CD4-positive, alpha-beta T cell treated with Interleukin-1 beta for 1 hour (primary cell): ENCODE results near the gene PM20D2.
"Not testable (repeated sequence)": the region's sequence is repeated elsewhere in the genome, so short reads cannot be mapped to it uniquely, and the experiment has no call there.

Experiments
- DNase-seq, 2 donors: peaks; one replicate each; pipeline ENCODE4 v3.0.0-alpha.2; 2020 to 2022

PM20D2 gene, protein sequence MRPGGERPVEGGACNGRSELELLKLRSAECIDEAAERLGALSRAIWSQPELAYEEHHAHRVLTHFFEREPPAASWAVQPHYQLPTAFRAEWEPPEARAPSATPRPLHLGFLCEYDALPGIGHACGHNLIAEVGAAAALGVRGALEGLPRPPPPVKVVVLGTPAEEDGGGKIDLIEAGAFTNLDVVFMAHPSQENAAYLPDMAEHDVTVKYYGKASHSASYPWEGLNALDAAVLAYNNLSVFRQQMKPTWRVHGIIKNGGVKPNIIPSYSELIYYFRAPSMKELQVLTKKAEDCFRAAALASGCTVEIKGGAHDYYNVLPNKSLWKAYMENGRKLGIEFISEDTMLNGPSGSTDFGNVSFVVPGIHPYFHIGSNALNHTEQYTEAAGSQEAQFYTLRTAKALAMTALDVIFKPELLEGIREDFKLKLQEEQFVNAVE

DNA sequence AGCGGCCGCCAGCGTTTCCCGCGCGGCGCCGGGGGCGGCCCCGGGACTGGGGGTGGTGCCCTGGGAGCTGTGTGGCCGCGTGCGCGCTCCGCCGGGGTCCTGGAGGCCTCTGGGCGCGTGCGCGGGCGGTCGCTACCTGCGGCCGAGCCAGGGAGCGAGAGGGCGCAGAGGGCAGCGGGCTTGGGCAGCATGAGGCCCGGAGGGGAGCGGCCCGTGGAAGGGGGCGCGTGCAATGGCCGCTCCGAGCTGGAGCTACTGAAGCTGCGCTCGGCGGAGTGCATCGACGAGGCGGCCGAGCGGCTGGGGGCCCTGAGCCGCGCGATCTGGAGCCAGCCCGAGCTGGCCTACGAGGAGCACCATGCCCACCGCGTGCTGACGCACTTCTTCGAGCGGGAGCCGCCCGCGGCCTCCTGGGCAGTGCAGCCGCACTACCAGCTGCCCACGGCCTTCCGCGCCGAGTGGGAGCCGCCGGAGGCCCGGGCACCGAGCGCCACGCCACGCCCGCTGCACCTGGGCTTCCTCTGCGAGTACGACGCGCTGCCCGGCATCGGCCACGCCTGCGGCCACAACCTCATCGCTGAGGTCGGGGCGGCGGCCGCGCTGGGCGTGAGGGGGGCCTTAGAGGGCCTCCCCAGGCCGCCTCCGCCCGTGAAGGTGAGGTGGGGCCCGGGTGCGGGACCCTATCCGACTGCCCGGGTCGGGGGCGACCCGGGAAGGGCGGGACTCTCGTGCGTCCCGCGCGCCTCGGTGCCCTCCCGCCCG is at the start of gene PM20D2:
Gene PM20D2, plus strand, starts transcription at position 100 of the 762 bp plus-strand sequence. Its CDS starts 90 bp downstream, at position 190.
- DNase-seq = peak; percentile 59 to 62

DNA sequence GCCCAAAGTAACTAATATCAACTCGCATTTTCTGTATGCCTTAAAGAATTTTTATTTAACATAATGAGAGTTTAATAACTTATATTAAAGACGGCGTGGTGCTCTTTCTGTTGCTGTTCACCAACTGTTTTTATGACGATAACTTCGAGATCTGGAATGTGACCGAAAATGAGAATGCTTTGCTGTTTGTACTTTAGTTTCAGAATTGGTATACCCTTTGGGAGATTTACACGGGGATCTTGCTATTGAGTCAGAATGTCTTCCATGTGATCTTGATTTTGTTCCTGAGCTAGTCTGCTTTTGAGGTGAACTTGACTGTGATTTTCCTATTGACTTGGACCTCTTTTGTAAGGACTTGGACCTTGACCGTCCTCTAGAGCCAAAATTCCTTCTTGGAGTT is 47.4 kb upstream of the PM20D2 start:
- no peak for DNase-seq

DNA sequence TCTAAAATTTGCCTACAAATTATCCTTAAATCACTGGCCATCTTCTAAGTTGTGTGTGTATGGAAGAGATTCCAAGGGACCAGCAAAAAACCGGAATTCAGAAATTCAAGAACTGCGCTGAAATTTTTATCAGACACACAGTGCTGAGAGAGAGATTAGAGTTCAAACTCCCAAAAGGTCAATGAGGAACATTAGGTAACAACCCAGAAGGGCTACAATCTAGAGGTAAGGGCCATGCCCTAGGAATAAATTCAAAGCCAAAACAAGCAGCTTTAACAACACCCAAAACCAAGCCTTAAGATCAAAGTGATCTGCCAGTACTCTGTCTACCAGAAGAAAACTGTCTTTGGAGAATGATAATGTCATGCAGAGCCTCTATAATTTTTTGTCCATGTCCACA is 45.7 kb upstream of the PM20D2 start:
- no peak for DNase-seq

DNA sequence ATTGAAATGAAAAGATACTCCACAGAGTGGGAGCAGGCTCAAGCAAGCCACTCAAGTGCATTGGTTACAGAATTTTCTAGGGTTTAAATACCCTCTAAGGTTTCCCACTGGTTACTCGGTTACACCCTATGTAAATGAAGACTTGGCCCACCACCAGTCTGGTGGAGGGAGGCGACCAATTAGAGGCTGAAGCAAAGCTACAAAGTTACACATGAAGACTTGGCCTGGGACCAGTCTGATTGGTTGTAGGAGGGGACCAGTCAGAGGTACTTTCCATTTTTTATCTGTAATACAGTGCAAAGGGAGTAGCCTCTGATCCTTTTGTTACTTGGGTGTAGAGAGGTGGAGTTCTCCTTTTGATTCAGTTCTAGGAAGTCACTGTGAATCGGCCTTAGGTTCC is 35.6 kb upstream of the PM20D2 start:
- DNase-seq = no peak

DNA sequence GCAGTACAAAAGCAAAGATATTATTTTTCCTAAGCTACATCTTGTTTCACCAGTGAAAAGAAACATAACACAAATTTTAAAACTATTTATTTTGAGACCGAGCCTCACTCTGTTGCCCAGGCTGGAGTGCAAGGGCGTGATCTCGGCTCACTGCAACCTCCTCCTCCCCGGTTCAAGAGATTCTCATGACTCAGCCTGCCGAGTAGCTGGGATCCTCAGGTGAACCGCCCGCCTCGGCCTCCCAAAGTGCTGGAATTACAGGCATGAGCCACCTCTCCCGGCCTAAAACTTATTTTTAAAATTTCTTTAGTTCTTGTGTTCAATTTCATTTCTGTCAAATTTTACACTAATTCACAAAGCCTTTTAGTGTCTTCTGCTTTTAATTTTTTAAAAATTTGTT is 33.9 kb upstream of the PM20D2 start:
- no peak for DNase-seq

DNA sequence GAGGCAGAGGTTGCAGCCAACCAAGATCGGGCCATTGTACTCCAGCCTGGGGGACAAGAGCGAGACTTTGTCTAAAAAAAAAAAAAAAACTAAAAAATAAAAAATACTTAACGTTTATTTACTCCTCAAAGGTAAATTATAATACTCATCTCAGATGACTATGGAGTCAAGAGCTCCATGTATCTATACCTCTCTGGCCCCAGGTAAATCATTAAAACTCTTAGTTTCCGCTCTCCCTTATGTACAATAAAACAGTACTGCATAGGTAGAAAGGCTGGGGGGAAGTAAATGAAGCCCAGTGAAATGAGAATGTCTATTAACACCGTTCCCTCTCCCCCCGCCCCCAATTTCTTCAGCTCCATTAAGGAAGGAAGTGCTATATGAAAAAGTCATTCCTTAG is 29.2 kb upstream of the PM20D2 start:
- no peak for DNase-seq

DNA sequence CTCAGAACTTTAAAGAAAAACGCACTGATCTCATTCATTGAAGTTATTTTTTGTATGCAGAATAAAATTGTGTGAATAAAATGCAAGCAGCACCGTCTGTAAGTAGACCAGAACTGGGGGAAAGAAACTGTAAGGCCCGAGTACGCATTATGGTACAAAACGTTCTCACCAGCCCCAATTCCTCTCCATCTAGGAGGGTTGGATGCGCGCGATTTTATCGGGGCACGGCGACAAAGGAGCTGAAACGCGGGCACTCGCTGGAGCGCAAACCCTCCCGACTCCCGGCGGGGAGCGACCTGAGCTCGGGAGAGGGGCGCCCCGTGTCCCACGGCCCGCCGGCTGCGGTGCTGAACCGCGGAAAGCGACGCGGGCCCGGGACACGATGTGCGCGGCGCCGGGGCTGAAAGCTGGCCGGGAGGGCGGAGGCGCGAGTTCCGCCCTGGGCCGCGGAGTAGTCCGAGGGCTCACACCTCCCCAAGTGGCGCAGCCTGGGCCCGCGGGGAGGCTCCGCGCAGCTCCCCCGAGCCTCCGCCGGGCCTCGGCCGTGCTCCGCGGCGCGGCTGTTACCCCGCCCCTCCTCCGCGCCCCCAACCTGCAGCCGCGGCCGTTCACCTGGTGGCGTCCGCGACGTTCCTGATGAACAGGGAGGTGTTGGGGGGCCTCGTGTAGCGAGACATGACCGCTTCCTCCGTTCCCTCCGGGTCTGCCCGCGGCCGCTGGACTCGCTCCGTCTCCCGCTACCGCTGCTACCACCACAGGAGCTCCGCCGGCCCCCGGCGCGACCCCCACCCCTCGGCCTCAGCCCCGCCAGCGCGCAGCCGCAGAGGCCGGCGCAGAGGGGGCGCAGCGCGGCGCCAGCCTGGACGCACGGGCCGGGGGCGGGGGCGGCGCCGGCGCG is 28.4 kb upstream of the PM20D2 start, which contains the start of gene SRSF12:
Gene SRSF12, minus strand, starts transcription at position 861 of the 898 bp plus-strand sequence. Its CDS starts 184 bp downstream, at position 677.
- peak; percentile 31 to 39 for DNase-seq

DNA sequence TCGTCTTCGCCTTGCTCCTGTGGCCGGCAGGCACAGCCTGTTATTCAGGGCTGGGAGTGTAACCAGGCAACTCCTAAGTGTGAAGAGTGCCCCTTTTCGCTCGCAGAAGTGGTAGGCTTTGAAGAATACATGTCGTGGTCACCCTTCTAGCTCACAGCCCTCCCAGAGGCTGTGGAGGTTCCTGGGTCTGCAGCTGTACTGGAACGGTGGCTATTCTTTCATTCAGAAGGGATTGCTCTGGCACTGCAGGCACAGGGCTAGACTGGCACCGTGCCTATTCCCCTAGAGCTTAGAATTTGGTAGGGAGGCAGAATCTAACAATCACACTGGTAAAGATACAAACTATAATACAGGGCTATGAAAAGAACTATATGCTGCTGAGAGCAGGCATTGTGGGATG is 26.9 kb upstream of the PM20D2 start:
- DNase-seq = no peak

DNA sequence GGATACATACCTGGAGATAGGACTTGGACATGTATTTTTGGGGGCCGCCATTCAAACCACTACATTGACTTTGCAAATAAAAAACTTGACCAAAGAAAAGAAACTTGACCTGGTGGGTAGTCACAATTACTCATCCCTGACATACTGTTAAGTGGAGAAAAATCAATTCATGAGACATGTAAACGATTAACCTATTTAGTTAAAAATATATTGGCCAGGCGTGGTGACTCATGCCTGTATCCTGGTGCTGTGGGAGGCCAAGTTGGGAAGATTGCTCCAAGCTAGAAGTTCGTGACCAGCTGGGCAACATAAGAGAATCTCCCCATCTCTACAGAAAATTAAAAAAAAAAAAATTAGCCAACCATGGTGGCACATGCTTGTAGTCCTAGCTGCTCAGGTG is 25.5 kb upstream of the PM20D2 start:
- DNase-seq = no peak

DNA sequence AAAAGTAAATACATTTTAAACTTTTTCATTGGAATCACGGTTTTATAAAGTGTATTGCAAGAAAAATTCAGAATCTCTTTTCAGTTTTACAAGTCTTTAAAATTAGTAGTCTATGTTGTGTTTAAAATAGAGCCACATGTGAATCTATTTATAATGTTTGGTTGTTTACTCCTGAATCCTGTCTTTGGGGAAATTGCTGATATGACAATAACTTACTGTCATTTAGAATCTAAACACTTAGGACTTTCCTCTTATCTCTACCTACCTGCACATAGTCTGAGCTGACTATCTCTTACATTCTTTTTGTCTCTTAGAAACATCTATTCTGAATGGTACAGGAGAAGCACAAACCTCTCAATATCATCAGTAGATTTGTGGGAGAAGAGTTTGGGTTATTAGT is 23.9 kb upstream of the PM20D2 start:
- DNase-seq = no peak

DNA sequence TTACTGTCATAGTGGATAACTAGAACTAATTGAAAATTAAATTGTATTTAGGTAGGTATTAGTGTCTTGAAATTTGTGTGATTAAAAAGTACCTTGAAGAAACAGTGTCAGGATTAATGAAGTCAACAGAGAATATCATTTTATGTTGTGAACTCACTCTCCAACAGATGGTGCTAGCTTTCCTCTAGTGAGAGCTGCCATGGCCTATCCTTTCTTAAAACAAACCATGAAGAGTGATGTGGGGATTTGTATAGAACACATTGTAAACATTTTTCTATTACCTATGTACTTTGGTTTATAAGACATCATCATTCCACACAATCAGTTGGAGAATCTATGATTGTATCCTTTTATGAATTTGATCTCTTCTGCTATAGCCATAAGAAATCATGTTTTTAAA is 23.2 kb upstream of the PM20D2 start:
- DNase-seq = peak in 1 of 2 donors; percentile 36

DNA sequence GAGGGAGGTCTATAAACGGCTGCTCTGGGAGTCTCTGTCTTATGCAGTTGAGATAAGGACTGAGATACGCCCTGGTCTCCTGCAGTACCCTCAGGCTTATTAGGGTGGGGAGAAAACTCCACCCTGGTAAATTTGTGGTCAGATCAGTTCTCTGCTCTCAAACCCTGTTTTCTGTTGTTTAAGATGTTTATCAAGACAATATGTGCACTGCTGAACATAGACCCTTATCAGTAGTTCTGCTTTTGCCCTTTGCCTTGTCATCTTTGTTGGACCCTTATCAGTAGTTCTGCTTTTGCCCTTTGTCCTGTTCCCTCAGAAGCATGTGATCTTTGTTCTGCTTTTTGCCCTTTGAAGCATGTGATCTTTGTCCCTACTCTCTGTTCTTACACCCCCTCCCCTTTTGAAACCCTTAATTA is 17.6 kb upstream of the PM20D2 start:
- DNase-seq = not testable (repeated sequence)

DNA sequence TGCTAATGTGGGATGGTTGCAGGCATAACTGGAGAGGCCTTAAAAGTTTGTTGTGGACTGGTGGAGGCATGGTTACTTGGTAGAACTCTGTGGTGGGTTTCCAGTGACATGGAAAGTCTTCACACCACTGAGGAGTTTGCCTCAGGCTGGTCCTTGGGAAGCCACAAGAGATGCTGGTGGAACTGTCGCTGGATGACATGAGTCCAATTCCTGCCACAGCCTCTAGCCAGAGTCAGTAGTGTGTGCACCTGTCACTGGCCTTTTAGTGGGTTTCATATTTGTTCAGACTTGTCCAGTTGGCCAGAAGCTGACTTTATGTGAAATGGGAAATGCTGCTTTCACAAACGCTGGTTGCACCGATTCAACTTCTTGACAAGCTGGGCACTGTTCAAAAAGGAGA is 14.3 kb upstream of the PM20D2 start:
- no peak for DNase-seq

DNA sequence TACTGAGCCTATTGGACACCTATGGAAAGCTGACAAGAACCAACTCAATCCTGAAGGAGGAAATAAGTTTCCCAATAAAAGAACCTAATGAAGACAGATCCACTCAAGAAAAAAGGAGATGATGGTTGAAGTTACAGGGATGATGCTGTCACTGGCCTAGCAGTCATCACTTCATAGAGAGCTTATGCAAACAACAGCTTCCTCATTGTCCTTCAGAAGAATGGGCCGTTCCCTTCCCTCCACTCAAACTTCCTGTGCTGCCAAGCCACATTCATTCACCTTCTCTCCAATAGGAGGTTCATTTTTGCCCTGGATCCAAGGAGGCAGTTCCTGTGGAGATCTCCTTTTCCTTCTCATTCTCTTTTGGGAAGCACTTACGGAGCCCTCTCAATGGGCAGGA is 13.8 kb upstream of the PM20D2 start:
- no peak for DNase-seq

DNA sequence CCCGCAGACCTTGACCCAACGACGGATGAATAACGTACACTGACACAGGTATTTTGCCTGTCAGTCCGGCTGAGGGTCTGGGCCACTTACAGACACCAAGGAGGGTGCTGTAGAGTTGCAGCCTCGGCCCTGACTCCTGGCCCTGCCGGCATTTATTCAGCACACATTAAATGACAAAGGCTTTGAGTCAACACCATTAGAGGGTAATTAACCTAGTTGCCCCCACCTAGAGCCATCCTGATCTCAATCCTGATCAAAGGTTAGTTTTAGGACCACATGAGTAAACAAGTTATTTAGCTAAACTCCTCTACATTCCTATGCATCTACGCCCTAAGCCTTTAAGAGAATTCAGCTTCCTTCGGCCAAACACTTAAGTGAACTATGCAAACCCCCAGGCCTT is 11.9 kb upstream of the PM20D2 start:
- no peak for DNase-seq

DNA sequence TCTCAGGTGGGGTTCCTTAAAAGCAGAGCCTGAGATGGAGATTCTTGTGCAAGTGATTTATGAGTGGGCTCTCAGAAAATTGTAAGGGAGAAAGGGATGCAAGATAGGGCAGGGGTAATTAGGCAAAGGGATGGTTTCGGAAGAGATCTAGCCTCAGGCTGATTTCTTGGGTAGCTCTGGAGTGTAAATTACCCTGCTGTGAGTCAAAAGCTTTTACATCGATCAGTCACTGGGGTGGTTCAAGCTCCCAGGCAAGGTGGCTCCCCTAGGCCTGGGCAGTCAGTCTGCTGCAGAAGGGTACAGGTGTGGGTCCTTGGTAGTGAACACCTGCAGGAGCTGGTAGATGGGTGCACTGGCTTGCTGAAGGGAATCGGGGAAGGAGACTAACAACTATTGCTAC is 11.1 kb upstream of the PM20D2 start:
- no peak for DNase-seq

DNA sequence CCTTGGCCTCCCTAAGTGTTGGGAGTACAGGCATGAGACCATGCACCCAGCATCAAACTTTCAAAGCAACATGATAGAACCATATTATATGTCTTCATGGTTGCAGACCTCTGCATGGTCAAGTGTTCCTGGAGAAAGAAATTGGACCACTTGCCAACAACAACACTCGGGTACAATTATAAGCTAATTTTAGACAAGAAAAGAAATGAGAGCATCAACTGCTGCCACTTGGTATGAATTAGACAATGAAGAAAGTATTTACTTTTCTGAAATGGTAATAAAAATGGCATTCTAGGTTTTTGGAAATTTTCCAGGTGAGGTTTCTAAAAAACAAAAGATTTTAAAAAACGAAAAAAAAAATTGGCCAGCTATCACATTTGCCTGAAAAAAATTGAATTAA is 7.7 kb upstream of the PM20D2 start:
- DNase-seq = no peak

DNA sequence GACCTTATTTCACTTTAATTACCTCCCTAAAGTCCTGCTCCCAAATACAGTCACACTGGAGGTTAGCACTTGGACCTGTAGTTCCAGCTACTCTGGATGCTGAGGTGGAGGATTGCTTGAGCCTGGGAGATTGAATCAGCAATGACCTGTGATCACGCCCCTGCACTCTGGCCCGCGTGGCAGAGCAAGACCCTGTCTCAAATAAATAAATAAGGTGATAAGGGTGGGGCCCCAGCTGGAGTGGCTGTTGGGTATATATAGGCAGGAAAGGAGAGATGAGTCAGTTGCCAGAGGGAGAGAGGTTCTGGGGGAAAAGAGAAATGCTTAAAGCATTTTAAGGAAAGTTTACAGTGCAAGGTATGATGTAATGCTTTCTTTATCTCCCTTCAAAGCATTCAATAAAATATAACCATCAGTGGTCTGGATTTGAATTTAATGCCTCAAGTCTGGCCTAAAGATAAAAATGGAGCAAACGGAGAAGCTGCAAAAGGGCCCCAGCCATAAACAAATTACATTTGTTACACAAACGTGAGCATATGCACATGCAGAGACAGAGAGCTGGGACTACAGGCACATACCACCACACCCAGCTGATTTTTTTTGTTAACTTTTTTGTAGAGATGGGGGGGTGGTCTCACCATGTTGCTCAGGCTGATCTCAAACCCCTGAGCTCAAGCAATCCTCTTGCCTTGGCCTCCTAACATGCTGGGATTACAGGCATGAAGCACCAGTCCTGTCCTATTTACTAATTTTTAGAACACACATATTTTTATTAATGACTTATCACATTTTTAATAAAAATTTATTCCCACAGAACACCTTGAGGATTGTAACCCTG is 6.1 kb upstream of the PM20D2 start:
- DNase-seq = no peak

DNA sequence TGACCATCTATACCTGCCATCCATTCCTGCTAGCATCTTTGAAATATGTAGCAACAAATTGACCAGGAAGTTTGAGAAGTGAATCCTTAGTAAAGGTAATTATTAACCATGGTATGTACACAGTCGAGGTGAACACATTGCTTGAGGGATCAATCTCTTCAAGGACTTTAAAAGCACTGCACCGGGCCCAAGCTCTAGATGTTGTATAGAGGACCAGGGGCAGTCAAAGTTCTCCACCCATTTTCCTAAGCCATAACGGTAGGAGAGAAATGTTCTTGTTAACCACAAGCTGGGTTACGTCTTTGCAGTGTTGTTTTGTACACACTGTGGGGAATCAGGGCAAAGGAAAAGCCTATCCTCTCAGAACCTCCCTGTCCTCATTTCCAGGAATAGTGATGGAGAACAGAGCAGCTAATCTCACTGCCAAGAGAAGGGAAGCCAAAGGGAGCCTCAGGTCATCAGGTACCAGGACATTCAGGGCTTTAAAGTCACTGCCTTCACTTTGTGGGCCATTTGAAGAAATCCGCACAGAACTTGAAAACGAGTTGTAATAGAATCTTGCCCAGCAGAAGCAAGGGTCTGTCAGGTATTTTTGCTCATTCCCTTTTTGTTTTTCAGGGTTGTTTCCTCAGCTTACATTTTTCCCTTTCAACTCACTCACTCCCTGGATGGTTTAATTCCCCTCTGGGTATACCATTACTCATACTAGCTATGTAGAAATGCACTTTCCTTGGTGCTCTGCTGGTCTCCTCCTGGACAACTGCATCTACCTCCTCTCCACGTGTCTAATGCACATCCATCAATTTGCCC is 5.3 kb upstream of the PM20D2 start:
- DNase-seq = no peak

DNA sequence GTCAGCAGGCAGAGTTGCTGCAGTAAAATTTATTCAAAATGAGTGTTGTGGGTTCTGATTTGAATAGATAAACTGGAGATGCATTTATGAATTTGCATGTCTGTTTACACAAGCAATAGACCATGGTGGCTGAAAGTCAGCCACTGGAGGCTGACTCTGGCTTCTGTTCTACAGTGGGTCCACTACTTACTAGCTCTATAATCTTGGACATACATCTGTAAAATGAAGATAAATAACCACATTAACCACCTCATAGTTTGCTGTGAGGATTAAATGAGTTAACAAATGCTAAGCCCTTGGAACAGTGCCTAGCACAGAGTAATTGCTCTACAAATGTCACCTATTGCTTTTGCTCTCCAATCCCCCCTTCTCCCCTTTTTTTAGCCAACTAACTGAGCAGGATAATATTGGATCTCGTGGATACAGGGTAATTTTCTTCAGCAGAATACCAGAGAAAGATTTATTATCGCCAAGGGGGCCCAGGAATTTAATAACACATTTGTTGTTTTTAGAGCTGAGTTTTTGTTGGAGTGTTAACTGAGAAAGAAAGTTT is 1.4 kb upstream of the PM20D2 start:
- no peak for DNase-seq
